GM21367 (cell line): ENCODE data around the gene RNU5B-1.

Experiments
- ATAC-seq: cut with Tn5 transposase; IDR thresholded peaks from one replicate; pipeline ENCODE4 v1.9.1; 2021; ENCODE audit not compliant: unreplicated experiment

The RNU5B-1 gene

GRCh38 chr15:65327651-65328393 lies 23.3 kb downstream of the RNU5B-1 start:
- no peak for ATAC-seq

GRCh38 chr15:65328506-65329287 lies 24.2 kb downstream of the RNU5B-1 start:
- ATAC-seq: no peak

- no peak for ATAC-seq
Observed at GRCh38 chr15:65329288-65329983, 25.0 kb downstream of the RNU5B-1 start.

DNA sequence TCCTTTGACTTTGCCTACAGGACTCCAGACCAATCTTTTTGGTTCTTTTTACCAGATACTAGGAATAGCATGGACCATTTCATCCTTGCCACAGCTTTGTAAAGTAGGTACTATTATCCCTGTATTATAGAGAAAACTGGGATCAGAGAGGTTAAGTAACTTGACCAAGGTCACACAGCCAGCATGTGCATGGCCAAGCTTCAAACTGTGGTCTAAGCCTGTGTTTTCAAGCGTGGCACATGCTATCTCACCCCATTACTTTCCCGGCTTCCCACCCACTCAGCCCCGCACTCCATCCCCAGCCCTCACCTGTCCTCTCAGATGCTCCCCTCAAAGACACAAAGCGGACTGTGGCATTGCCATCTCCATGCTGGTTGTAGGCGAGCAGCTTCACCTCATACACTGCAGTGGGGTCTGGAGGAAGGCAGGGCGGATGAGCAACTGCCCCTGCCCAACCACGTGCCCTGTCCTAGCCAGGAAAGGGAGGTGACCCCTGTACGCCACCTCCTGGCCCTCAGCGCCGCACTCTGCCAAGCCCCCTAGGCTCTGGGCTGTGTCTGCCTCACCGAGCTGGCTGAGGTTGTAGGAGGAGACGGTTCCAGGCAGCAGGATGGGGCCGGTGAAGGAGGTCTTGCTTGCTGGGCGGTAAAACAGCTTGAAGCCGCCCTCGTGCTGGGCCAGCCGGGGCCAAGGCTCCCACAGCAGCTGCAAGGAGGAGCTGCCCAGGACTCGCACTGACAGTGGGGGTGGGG lies 25.7 kb downstream of the RNU5B-1 start:
- ATAC-seq: no peak

DNA sequence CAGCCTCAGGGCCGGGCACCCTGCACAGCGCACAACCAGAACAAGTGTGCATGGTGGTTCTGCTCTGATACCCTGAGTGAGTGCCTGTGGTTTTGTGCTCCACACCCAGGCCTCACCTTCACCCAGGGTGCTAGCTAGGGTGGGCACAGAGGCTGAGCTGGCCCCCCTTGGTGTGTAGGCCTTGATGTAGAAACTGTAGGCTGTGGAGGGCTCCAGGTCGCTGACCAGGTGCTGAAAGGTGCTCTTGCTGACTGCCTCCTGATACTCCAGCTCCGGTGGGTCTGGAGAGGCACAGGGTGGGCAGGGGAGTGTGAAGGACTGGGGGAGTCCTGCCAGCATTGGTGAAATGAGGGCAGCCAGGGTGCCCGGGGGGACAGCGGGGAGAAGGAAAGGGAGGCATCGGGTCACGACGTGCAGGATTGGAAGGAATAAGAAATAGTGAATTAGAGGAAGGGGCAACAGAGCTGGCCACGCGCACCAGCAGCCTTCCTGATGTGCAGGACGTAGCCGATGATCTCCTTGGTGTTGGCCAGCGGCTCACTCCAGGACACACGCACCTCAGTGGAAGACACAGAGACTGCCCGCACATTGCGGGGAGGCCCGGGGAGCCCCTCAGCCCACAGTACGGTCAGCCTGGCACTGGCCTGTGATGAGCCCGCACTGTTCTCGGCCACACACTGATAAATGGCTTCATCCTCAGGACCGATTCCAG lies 26.6 kb downstream of the RNU5B-1 start:
- ATAC-seq: no peak

- ATAC-seq: no peak
Observed at GRCh38 chr15:65331811-65332210, 27.3 kb downstream of the RNU5B-1 start.

GRCh38 chr15:65332391-65333147 lies 28.1 kb downstream of the RNU5B-1 start:
- ATAC-seq: no peak

- no peak for ATAC-seq
Observed at GRCh38 chr15:65333148-65333820, 28.8 kb downstream of the RNU5B-1 start.

GRCh38 chr15:65333856-65334255 lies 29.4 kb downstream of the RNU5B-1 start:
- no peak for ATAC-seq

DNA sequence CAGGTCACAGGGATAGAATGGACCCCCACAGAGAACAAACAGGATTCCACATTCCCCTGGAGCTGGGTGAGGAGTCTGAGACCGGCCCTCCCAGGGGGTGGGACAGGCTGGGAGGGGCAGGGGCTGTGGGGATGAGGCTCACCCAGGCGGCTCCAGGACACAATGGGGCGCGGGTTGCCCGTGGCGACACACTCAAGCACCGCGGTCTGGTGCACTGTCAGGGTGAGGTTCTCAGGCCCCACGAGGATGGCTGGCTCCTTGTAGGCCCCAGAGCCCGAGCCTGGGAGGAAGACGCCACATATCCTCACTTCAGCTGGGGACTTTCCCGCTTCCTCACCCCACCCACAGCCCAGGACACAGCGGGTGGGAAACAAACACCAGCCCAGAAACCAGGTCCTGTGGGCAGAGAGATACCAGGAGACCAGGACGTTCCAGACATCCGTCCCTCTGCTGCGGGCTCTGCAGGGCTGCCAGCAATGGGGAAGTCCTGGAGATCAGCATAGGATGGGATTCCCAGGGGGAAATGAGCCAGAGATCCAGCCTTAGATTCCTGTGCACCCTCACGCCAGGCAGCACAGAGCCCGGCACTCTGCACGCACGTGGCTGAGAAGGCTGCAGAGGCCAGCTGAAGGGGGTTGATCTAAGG lies 30.2 kb downstream of the RNU5B-1 start:
- no peak for ATAC-seq

DNA sequence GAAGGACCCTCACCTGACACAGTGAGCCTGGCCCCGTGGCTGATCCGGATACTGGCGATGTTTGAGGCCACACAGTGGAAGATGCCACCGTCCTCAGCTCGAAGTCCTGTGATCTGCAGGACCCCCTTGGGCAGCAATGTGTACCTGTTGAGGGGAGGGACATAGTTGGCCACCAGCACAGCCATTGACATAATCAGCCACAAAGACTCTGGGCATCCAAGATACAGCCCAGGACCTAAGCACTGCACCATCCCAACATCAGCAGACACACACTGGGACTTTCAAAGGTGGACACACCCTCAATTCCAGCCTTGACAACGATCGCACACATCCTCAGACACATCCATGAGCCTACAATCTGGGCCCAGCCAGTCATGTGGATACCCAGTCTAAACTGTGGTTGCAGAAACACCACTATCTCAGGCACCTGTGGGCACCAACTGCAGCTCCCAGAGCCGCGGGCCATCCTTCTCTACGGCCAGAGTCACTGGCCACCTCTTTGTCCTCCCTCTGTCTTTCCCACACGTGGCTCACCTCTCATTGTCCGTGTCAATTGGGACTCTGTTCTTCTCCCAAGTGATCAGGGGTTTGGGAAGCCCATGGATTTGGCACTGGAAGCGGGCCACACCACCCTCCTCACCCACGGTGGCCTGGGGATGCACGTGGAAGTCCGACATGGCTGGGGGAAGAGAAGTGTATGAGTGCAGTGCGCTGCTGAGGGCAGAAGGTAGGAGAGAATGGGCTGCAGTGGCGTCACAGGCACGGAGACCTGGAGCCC lies 31.0 kb downstream of the RNU5B-1 start:
- no peak for ATAC-seq

GRCh38 chr15:65336493-65337435 lies 32.3 kb downstream of the RNU5B-1 start:
- ATAC-seq: no peak

GRCh38 chr15:65337436-65338070 lies 33.1 kb downstream of the RNU5B-1 start:
- ATAC-seq: no peak

DNA sequence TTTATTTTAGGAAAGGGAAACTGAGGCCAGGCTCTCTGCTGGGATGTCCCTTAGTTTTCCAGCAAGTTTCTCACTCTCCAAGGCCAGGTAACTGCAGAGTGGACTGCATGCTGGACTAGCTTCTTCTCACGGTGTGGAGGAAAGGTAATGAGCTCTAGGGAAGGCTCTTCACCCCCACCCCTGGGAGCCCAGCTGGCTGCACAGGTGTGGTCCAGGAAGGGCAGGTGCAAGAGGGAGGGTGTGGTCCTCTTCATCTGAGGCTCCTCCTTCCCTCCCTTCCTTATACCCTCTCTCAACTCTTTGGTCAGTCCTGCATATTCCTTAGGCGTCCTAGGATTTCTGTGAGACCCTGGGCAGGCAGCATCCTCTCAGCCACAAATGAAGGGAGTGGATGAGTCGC lies 33.9 kb downstream of the RNU5B-1 start:
- ATAC-seq: no peak

- ATAC-seq: no peak
Observed at GRCh38 chr15:65338823-65339222, 34.3 kb downstream of the RNU5B-1 start.

GRCh38 chr15:65339416-65339815 lies 34.9 kb downstream of the RNU5B-1 start:
- no peak for ATAC-seq
